ENCODE measurements around the gene ORC3. TPM values are rescaled to one million over a fixed set of nuclear protein-coding genes. Genes with fewer than 3 reads are reported as not detected.

Gene ORC3
- total and polyA plus RNA-seq, 10 of the 15 experiments (the other 5 are each of a cell fraction or from before 2014, with no cell fraction given) = 27.2 to 76.3 (median 54.6) TPM

DNA sequence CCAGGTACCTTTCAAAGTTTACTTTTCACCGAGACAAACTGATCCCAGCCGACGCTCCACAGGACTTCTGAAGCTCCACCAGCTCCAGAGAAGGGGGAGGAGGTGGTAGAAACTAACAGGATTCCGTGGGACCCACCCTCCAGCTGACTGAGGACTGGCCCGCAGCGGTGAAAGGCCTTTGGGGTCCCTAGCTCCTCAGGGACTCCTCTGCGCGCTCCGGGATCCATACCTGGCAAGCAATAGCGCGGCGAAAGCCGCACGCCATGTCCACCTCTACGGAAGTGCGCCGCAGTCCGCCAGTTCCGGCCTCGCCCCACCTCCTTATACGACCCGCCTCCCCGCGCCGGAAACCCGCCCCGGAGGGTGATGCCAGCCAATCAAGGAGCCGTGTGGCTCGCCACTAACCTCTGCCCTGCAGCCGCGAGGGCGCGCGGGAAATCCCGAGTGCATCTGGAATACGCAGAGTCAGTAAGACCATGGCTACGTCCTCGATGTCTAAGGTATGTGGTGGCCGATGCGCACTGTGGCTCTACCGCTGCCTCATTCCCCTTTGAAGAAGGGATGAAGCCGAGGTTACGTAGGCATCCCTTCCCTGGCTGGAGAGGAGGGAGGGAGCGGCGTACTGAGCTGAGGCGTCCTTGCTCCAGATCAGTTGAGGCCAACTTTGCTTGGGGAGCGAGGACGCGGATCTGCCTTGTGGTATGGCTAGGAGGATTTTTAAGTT lies at the start of gene ORC3, which contains the start of gene RARS2 (continued):
- no peak for TF ChIP-seq TARDBP (IDR thresholded peaks at IDR 0.05; ENCODE audit: borderline replicate concordance)
- no peak for TF ChIP-seq ESRRA (IDR thresholded peaks at IDR 0.05; ENCODE audit: low read length)
- TF ChIP-seq NR2F1 (conservative IDR thresholded peaks at IDR 0.05) = peak; percentile 88
- TF ChIP-seq ZNF274 (IDR thresholded peaks at IDR 0.05; ENCODE audit: insufficient read depth, insufficient read length) = no peak
- TF ChIP-seq, protein P1, sequence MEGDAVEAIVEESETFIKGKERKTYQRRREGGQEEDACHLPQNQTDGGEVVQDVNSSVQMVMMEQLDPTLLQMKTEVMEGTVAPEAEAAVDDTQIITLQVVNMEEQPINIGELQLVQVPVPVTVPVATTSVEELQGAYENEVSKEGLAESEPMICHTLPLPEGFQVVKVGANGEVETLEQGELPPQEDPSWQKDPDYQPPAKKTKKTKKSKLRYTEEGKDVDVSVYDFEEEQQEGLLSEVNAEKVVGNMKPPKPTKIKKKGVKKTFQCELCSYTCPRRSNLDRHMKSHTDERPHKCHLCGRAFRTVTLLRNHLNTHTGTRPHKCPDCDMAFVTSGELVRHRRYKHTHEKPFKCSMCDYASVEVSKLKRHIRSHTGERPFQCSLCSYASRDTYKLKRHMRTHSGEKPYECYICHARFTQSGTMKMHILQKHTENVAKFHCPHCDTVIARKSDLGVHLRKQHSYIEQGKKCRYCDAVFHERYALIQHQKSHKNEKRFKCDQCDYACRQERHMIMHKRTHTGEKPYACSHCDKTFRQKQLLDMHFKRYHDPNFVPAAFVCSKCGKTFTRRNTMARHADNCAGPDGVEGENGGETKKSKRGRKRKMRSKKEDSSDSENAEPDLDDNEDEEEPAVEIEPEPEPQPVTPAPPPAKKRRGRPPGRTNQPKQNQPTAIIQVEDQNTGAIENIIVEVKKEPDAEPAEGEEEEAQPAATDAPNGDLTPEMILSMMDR (IDR thresholded peaks at IDR 0.05 in 2 of 3, conservative IDR thresholded peaks at IDR 0.05 in 1 of 3; ENCODE audit: control insufficient read depth in 2 of 3, extremely low read depth in 1 of 3, insufficient read depth in 1 of 3, low read depth in 3 of 3, low read length in 3 of 3) = no peak
- TF ChIP-seq USF1 (IDR thresholded peaks at IDR 0.05; ENCODE audit: borderline replicate concordance, extremely low read length, insufficient read depth, low read depth, low read length) = no peak
- peak; percentile 80 to 87 for TF ChIP-seq SRF (IDR thresholded peaks at IDR 0.05; ENCODE audit: low read depth in 2 of 2, low read length in 2 of 2)

DNA sequence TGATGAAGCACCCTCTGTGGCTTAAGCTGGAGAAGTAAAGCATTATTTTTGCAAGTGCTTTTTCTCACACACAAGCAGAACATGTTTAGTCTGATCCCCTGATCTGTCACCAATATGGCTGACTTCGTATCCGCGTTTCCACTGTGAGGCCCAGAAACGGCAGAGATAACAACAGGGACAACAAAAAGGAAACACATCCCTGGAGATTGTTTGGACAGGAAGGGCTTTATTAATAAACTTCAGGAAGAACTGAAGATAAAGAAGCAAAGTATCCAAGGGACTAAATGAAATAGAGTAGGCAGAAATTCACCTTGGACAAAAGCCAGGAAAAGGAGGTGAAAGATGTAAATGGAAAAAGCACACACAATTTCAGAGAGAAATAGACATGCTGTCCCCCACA lies 49.4 kb upstream of the ORC3 start:
- Histone ChIP-seq H4K20me1 (ENCODE audit: control insufficient read depth, insufficient read depth) (no peaks in the 10 kb centered on the region), H3K79me2 (ENCODE audit: control insufficient read depth, insufficient read depth, low read length) (no peaks in the 10 kb centered on the region), H3K9ac (ENCODE audit: control insufficient read depth, insufficient read depth, low read length) (no peak overlapping the region), H3K4me2 (ENCODE audit: control insufficient read depth, insufficient read depth) (no peak overlapping the region), H3K4me1 (ENCODE audit: control insufficient read depth, insufficient read depth, low read length) (no peaks in the 10 kb centered on the region), H3K9me3 (replicated peaks; ENCODE audit: control insufficient read depth, insufficient read depth, low read length) (peaks cover 7% of the 10 kb centered on the region; the same call in 1 of the 3 replicates), H2AFZ (ENCODE audit: control insufficient read depth, low read depth, low read length) (no peak overlapping the region), H3K27ac (ENCODE audit: control insufficient read depth, insufficient read depth) (no peak overlapping the region), H3K36me3 (ENCODE audit: control insufficient read depth in 2 of 2, insufficient read depth in 2 of 2, low read length in 1 of 2) (peaks cover 6 to 14% of the 10 kb centered on the region in 2 experiments), H3K4me3 (no peak overlapping the region), H3K27me3 (replicated peaks in 1 of 2; ENCODE audit: control insufficient read depth in 2 of 2, insufficient read depth in 2 of 2, low read length in 1 of 2) (no peaks in the 10 kb centered on the region)
- 96% methylated on average over 4 of the region's 4 CpGs for WGBS (ENCODE audit: insufficient coverage, insufficient replicate concordance, low lambda C conversion rate, missing lambda C conversion rate)
- BruUV-seq (replicated peaks) = no TSS peak
- intact Hi-C loops (cut with micrococcal nuclease; ENCODE audit: unreplicated experiment) (no loop called here), in situ Hi-C loops (cut with MboI) (no loop called here)
- SMC1A ChIA-PET (ENCODE audit: uncharacterized antibody, unreplicated experiment) = interaction anchor here (1.8 kb wide), 1 partner anchor 13 kb away, joined by 4 read pairs; no protein-coding TSS in a partner anchor
- DNase-seq (ENCODE audit: low read depth, low spot score) (no peak), ATAC-seq (no peak), FAIRE-seq (no peak)
- POLR2A ChIA-PET = interaction anchor here (0.6 kb wide), 2 partner anchors 43 to 56 kb away, joined by 3 to 4 read pairs; no protein-coding TSS in a partner anchor
- CTCF ChIA-PET = no interaction called here
- RAD21 ChIA-PET (ENCODE audit: unreplicated experiment) = interaction anchor here (0.6 kb wide), 1 partner anchor 46 kb away, joined by 3 read pairs; no protein-coding TSS in a partner anchor
- TF ChIP-seq USF2 (IDR thresholded peaks at IDR 0.05; ENCODE audit: borderline replicate concordance, low read depth, low read length) (no peak), TARDBP (IDR thresholded peaks at IDR 0.05; ENCODE audit: borderline replicate concordance) (no peak), JUNB (IDR thresholded peaks at IDR 0.05) (no peak), PAX8 (IDR thresholded peaks at IDR 0.05) (no peak), JUND (IDR thresholded peaks at IDR 0.05; ENCODE audit: low read depth, low read length) (no peak), SREBF1 (IDR thresholded peaks at IDR 0.05; ENCODE audit: low read length) (no peak), PML (IDR thresholded peaks at IDR 0.05; ENCODE audit: low read length) (no peak), RFX5 (IDR thresholded peaks at IDR 0.05; ENCODE audit: low read depth, low read length) (no peak), SMC3 (IDR thresholded peaks at IDR 0.05; ENCODE audit: borderline replicate concordance, low read length) (no peak)
- TF ChIP-seq, protein P2, sequence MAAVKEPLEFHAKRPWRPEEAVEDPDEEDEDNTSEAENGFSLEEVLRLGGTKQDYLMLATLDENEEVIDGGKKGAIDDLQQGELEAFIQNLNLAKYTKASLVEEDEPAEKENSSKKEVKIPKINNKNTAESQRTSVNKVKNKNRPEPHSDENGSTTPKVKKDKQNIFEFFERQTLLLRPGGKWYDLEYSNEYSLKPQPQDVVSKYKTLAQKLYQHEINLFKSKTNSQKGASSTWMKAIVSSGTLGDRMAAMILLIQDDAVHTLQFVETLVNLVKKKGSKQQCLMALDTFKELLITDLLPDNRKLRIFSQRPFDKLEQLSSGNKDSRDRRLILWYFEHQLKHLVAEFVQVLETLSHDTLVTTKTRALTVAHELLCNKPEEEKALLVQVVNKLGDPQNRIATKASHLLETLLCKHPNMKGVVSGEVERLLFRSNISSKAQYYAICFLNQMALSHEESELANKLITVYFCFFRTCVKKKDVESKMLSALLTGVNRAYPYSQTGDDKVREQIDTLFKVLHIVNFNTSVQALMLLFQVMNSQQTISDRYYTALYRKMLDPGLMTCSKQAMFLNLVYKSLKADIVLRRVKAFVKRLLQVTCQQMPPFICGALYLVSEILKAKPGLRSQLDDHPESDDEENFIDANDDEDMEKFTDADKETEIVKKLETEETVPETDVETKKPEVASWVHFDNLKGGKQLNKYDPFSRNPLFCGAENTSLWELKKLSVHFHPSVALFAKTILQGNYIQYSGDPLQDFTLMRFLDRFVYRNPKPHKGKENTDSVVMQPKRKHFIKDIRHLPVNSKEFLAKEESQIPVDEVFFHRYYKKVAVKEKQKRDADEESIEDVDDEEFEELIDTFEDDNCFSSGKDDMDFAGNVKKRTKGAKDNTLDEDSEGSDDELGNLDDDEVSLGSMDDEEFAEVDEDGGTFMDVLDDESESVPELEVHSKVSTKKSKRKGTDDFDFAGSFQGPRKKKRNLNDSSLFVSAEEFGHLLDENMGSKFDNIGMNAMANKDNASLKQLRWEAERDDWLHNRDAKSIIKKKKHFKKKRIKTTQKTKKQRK (IDR thresholded peaks at IDR 0.05; ENCODE audit: low read depth, low read length) = no peak
